Cardiac muscle cell (in vitro differentiated cells and primary cell): ENCODE measurements around the gene BTG2. TPM values are rescaled to one million over a fixed set of nuclear protein-coding genes. Genes with fewer than 3 reads are reported as not detected.
A peak's percentile ranks its signal among the peaks of the same experiment; 100 is the strongest.
"Not testable (repeated sequence)": the region's sequence is repeated elsewhere in the genome, so short reads cannot be mapped to it uniquely, and the experiment has no call there.

Source experiments
- DNase-seq, 2 donors: peaks; one replicate each; pipeline versions ENCODE4 v3.0.0 to v3.0.0-alpha.2; 2010 to 2017; ENCODE audit warnings: low read depth in 1 of 2, low spot score in 1 of 2
- H3K27ac ChIP-seq: fragments of 200-600 bp; sonication (generic); 2 replicates; pipeline ENCODE4 v1.5.1; 2016
- H3K27me3 ChIP-seq: fragments of 200-600 bp; sonication (generic); 2 replicates; pipeline ENCODE4 v1.6.0; 2016; ENCODE audit warnings: control low read depth
- H3K36me3 ChIP-seq: fragments of 200-600 bp; sonication (generic); 2 replicates; pipeline ENCODE4 v1.5.1; 2016; ENCODE audit warnings: control low read depth
- H3K4me1 ChIP-seq: fragments of 200-600 bp; sonication (generic); 2 replicates; pipeline ENCODE4 v1.8.1; 2017; ENCODE audit warnings: low read depth, mild to moderate bottlenecking, mixed run types
- H3K4me3 ChIP-seq: fragments of 200-600 bp; sonication (generic); 2 replicates; pipeline ENCODE4 v1.5.1; 2016; ENCODE audit warnings: mild to moderate bottlenecking
- H3K9me3 ChIP-seq: fragments of 200-600 bp; sonication (generic); 2 replicates; pipeline ENCODE4 v1.5.1; 2017; ENCODE audit warnings: low read depth, mild to moderate bottlenecking, control low read depth
- CTCF ChIP-seq: IDR thresholded peaks from 2 replicates; pipeline ENCODE4 v1.5.1; 2012; ENCODE audit warnings: low read depth, mild to moderate bottlenecking, low read length
- polyA plus RNA-seq: library from polyadenylated mRNA; unstranded; fragments of >200 nt; fragmentation: Nextera tagmentation; extraction: Ambion mirVana; gene quantifications from 2 replicates; pipeline ENCODE4 v1.2.1, GENCODE V29; 2016
- total RNA-seq: library from RNA; depleted of rRNA; stranded (reverse); fragments of >200 nt; gene quantifications from 2 replicates; pipeline ENCODE4 v1.2.3, GENCODE V29; 2016

BTG2 gene
- total and polyA plus RNA-seq, 2 experiments from 2014 or later = 45.6 to 66.0 TPM

DNA sequence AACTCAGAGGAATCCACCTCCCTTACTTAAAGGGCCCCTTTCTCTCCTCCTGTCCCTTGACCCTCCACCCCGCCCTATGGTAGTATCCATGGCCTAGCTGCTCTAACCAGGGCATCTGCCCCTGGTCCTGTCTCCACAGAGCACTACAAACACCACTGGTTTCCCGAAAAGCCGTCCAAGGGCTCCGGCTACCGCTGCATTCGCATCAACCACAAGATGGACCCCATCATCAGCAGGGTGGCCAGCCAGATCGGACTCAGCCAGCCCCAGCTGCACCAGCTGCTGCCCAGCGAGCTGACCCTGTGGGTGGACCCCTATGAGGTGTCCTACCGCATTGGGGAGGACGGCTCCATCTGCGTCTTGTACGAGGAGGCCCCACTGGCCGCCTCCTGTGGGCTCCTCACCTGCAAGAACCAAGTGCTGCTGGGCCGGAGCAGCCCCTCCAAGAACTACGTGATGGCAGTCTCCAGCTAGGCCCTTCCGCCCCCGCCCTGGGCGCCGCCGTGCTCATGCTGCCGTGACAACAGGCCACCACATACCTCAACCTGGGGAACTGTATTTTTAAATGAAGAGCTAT, 1.7 kb downstream of the BTG2 start:
- Histone ChIP-seq H3K4me3 (peak overlapping the region; percentile 45), H3K9me3 (no peaks in the 10 kb centered on the region), H3K27me3 (no peaks in the 10 kb centered on the region), H3K27ac (no peak overlapping the region), H3K36me3 (peaks cover 2% of the 10 kb centered on the region), H3K4me1 (peaks cover 29% of the 10 kb centered on the region)
- DNase-seq = no peak
- TF ChIP-seq CTCF = no peak

DNA sequence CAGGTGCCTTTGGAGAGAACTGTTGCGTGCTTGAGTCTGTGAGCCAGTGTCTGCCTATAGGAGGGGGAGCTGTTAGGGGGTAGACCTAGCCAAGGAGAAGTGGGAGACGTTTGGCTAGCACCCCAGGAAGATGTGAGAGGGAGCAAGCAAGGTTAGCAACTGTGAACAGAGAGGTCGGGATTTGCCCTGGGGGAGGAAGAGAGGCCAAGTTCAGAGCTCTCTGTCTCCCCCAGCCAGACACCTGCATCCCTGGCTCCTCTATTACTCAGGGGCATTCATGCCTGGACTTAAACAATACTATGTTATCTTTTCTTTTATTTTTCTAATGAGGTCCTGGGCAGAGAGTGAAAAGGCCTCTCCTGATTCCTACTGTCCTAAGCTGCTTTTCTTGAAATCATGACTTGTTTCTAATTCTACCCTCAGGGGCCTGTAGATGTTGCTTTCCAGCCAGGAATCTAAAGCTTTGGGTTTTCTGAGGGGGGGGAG, 2.4 kb downstream of the BTG2 start:
- Histone ChIP-seq H3K36me3 (peaks cover 2% of the 10 kb centered on the region), H3K27ac (no peak overlapping the region), H3K4me1 (peaks cover 29% of the 10 kb centered on the region), H3K27me3 (no peaks in the 10 kb centered on the region), H3K4me3 (peak overlapping the region; percentile 45), H3K9me3 (no peaks in the 10 kb centered on the region)
- no peak for TF ChIP-seq CTCF
- no peak for DNase-seq

GRCh38 chr1:203308328-203308922, 3.1 kb downstream of the BTG2 start:
- no peak for TF ChIP-seq CTCF
- Histone ChIP-seq H3K4me1 (peaks cover 29% of the 10 kb centered on the region), H3K4me3 (peak overlapping the region; percentile 45), H3K27me3 (no peaks in the 10 kb centered on the region), H3K36me3 (peaks cover 2% of the 10 kb centered on the region), H3K9me3 (no peaks in the 10 kb centered on the region), H3K27ac (no peak overlapping the region)
- DNase-seq = no peak

DNA sequence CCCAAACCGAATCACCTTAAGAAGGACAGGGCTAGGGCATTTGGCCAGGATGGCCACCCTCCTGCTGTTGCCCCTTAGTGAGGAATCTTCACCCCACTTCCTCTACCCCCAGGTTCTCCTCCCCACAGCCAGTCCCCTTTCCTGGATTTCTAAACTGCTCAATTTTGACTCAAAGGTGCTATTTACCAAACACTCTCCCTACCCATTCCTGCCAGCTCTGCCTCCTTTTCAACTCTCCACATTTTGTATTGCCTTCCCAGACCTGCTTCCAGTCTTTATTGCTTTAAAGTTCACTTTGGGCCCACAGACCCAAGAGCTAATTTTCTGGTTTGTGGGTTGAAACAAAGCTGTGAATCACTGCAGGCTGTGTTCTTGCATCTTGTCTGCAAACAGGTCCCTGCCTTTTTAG, 3.6 kb downstream of the BTG2 start:
- Histone ChIP-seq H3K36me3 (peaks cover 2% of the 10 kb centered on the region), H3K4me1 (peaks cover 28% of the 10 kb centered on the region), H3K9me3 (no peaks in the 10 kb centered on the region), H3K4me3 (no peak overlapping the region), H3K27ac (no peak overlapping the region), H3K27me3 (no peaks in the 10 kb centered on the region)
- DNase-seq = no peak
- no peak for TF ChIP-seq CTCF

DNA sequence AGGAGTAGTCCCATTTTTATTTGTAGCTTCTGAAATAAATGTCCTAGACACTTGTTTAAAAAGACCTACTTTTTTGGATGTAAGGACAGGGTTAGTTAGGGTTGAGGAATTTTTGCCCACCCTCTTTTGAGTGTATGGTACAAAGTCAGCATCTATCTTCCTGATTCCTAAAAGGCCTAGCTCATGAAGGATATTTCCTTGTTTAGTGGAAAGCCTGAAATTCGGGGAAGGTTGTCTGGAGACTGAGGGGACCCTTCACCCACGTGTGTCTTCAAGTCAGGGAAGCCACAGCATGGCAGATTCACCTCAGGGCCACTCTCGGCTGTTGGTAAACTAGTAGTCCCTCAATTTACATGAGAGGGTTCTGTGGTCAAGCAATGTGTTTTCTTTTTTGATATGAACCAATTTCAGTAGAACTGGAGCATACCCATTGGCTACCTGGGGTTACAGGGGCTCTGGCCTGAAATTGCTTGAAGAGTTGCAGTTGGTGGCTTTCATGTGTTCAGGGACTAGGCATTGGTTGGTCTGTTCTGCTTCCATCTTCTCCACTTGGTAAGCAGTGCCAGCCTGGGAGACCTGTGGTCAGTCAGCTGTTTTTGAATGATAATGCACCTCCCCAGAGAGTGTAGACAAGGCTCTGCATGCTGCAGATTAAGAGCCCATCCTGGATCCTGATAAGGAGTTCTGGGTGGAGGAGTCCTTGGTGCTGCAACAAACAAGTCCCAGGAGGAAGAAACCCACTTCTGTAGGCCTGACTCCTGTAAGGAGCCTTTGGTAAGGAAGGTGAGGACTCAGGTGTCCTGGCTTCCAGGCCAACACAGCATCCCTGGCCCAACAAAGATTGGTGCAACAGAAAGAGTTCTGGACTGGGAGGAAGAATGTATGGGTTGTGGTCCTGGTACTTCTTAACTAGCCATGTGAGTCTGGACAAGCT, 6.3 kb downstream of the BTG2 start:
- H3K27ac ChIP-seq = no peak overlapping the region

GRCh38 chr1:203314025-203314759, 8.9 kb downstream of the BTG2 start:
- DNase-seq, H3K36me3 ChIP-seq, H3K9me3 ChIP-seq, H3K27me3 ChIP-seq, H3K27ac ChIP-seq, H3K4me3 ChIP-seq: not testable (repeated sequence)
- H3K4me1 ChIP-seq = peaks cover 16% of the 10 kb centered on the region

More for the DNA sequence above, 6.3 kb downstream of the BTG2 start:
- peaks cover 2% of the 10 kb centered on the region for H3K36me3 ChIP-seq
- H3K9me3 ChIP-seq = no peaks in the 10 kb centered on the region
- no peak for DNase-seq
- no peak for TF ChIP-seq CTCF
- peaks cover 27% of the 10 kb centered on the region for H3K4me1 ChIP-seq
- H3K4me3 ChIP-seq = no peak overlapping the region
- no peaks in the 10 kb centered on the region for H3K27me3 ChIP-seq
